PC-3 (cell line): ENCODE results near the gene RGL2. TPM values are rescaled to one million over a fixed set of nuclear protein-coding genes. Genes with fewer than 3 reads are reported as not detected.

Experiments used
- ATAC-seq: fragments of 200-7000 bp; cut with Tn5 transposase; 2 replicates; pipeline ENCODE4 v1.9.1; 2020; ENCODE audit warnings: mild to moderate bottlenecking, moderate library complexity
- BruUV-seq: library from RNA; stranded (reverse); fragments of 400-500 nt; replicated peaks from 2 replicates; lab custom pipeline; 2021; lab: Mats Ljungman, UMichigan
- CTCF ChIA-PET: fragments of 300-600 bp; sonication (Branson Sonifier 250); formaldehyde crosslinking; loops from one replicate; lab custom pipeline; 2022; ENCODE audit warnings: antibody characterized with exemption; lab: Charles Lee
- POLR2A ChIA-PET: fragments of 300-600 bp; sonication (Branson Sonifier 250); formaldehyde crosslinking; loops from one replicate; lab custom pipeline; 2022; ENCODE audit warnings: antibody characterized with exemption; ENCODE audit not compliant: unreplicated experiment; lab: Charles Lee
- DNase-seq: peaks from one replicate; pipeline ENCODE4 v3.0.0-alpha.2; 2015
- H2AFZ ChIP-seq: fragments of 300-600 bp; sonication (generic); 2 replicates; pipeline ENCODE4 v1.6.0; 2016; ENCODE audit warnings: antibody characterized with exemption, low read length
- H3F3A ChIP-seq: fragments of 300-600 bp; sonication (generic); one replicate; pipeline ENCODE4 v1.6.0; 2017; ENCODE audit warnings: antibody characterized with exemption, low read length, control low read depth, mild to moderate bottlenecking; ENCODE audit not compliant: unreplicated experiment
- H3K27ac ChIP-seq: fragments of 300-600 bp; sonication (generic); 2 replicates; pipeline ENCODE4 v1.5.1; 2016; ENCODE audit warnings: mild to moderate bottlenecking, low read length
- H3K27me3 ChIP-seq: fragments of 300-600 bp; sonication (generic); 2 replicates; pipeline ENCODE4 v1.6.1; 2016; ENCODE audit warnings: low read length, mixed read lengths
- H3K36me3 ChIP-seq: fragments of 300-600 bp; sonication (generic); 2 replicates; pipeline ENCODE4 v1.6.1; 2016; ENCODE audit warnings: low read depth, mixed run types, low read length, mixed read lengths
- H3K4me1 ChIP-seq: fragments of 300-600 bp; sonication (generic); 2 replicates; pipeline ENCODE4 v1.5.1; 2016; ENCODE audit warnings: low read length; ENCODE audit not compliant: insufficient read depth
- H3K4me2 ChIP-seq: fragments of 300-600 bp; sonication (generic); 2 replicates; pipeline ENCODE4 v1.6.0; 2016; ENCODE audit warnings: low read length
- H3K4me3 ChIP-seq: fragments of 300-600 bp; sonication (generic); 2 replicates; pipeline ENCODE4 v1.5.1; 2016; ENCODE audit warnings: mild to moderate bottlenecking, low read length, mixed read lengths
- H3K79me2 ChIP-seq: fragments of 300-600 bp; sonication (generic); 2 replicates; pipeline ENCODE4 v1.6.1; 2017; ENCODE audit warnings: low read length, mixed read lengths
- H3K9ac ChIP-seq: fragments of 300-600 bp; sonication (generic); 2 replicates; pipeline ENCODE4 v1.6.0; 2016; ENCODE audit warnings: mild to moderate bottlenecking, low read length
- H3K9me2 ChIP-seq: fragments of 300-600 bp; sonication (generic); replicated peaks from 2 replicates; pipeline ENCODE4 v1.6.1; 2016; ENCODE audit warnings: mixed run types, low read length, mixed read lengths
- H3K9me3 ChIP-seq: fragments of 300-600 bp; sonication (generic); 2 replicates; pipeline ENCODE4 v1.6.1; 2016; ENCODE audit warnings: low read length, mixed read lengths
- H4K20me1 ChIP-seq: fragments of 300-600 bp; sonication (generic); 2 replicates; pipeline ENCODE4 v1.6.1; 2016; ENCODE audit warnings: low read length, mixed read lengths
- CTCF ChIP-seq: fragments of 300-600 bp; sonication (generic); conservative IDR thresholded peaks from 2 replicates; pipeline ENCODE4 v1.5.1; 2017; ENCODE audit warnings: antibody characterized with exemption, low read depth, mild to moderate bottlenecking, low read length
- EZH2 ChIP-seq: fragments of 300-600 bp; sonication (generic); IDR thresholded peaks from one replicate; pipeline ENCODE4 v1.6.1; 2017; ENCODE audit warnings: antibody characterized with exemption, mild to moderate bottlenecking, low read length; ENCODE audit not compliant: unreplicated experiment
- EZH2phosphoT487 ChIP-seq: fragments of 300-600 bp; sonication (generic); IDR thresholded peaks from 2 replicates; pipeline ENCODE4 v1.6.1; 2018; ENCODE audit warnings: mild to moderate bottlenecking, antibody characterized with exemption, low read length, borderline replicate concordance
- intact Hi-C: fragments of 100-400 bp; cut with micrococcal nuclease; formaldehyde crosslinking; loops from 2 replicates; pipeline ENCODE4 v1.9.0; 2023
- total RNA-seq: library from RNA; depleted of rRNA; stranded (reverse); fragments of >200 nt; gene quantifications from 2 replicates; pipeline ENCODE4 v1.2.3, GENCODE V29; 2014

RGL2 gene
- total RNA-seq, 1 experiment from 2014 or later, result 34.9 TPM

- Histone ChIP-seq H3F3A (peaks cover 29% of the 10 kb centered on the region), H3K4me1 (peaks cover 39% of the 10 kb centered on the region), H3K36me3 (peaks cover 53% of the 10 kb centered on the region), H2AFZ (peak within 1 kb of the TSS; percentile 85), H4K20me1 (peaks cover 38% of the 10 kb centered on the region), H3K4me2 (peak within 1 kb of the TSS; percentile 98), H3K4me3 (peak within 1 kb of the TSS; percentile 87), H3K9ac (peak within 1 kb of the TSS; percentile 98), H3K9me3 (no peaks in the 10 kb centered on the region), H3K27me3 (no peaks in the 10 kb centered on the region), H3K27ac (peak within 1 kb of the TSS; percentile 75), H3K79me2 (peaks cover 59% of the 10 kb centered on the region), H3K9me2 (no peaks in the 10 kb centered on the region)
- ChIA-PET POLR2A (interaction anchor here (0.6 to 1.3 kb wide), 4 partner anchors 12 to 300 kb away, joined by 3 to 4 read pairs (median 3); partner anchors contain the start of genes PFDN6 and WDR46), CTCF (no interaction called here)
- TSS peak; percentile 86 for BruUV-seq
- DNase-seq, result peak; percentile 99
- ATAC-seq, result peak; percentile 78
- intact Hi-C loops, result loop anchor here (1.0 to 10.0 kb wide), 2 partner anchors 10 to 67 kb away; partner anchors contain the start of genes HSD17B8, RING1, RXRB and SLC39A7
- no peak for TF ChIP-seq EZH2phosphoT487
- no peak for TF ChIP-seq EZH2
- TF ChIP-seq CTCF, result no peak
These were observed 27.1 kb downstream of the RGL2 start, which contains the start of the genes RPS18 and VPS52 for GRCh38 chr6:33271468-33272274. RPS18 (plus strand) TSS chr6:33272075; CDS start chr6:33272120, 45 bp downstream. VPS52 (minus strand) TSS chr6:33271876; CDS start chr6:33271675, 201 bp downstream.

- Histone ChIP-seq H3K36me3 (peaks cover 53% of the 10 kb centered on the region), H3K4me1 (peaks cover 34% of the 10 kb centered on the region), H3K9ac (peak overlapping the region; percentile 98), H3K9me2 (no peaks in the 10 kb centered on the region), H2AFZ (peak overlapping the region; percentile 85), H3K4me2 (peak overlapping the region; percentile 76), H3K9me3 (no peaks in the 10 kb centered on the region), H3K27me3 (no peaks in the 10 kb centered on the region), H3F3A (peaks cover 23% of the 10 kb centered on the region), H3K27ac (peak overlapping the region; percentile 75), H4K20me1 (peaks cover 38% of the 10 kb centered on the region), H3K4me3 (peak overlapping the region; percentile 87), H3K79me2 (peaks cover 59% of the 10 kb centered on the region)
- TF ChIP-seq EZH2phosphoT487 (no peak), EZH2 (no peak), CTCF (no peak)
- ChIA-PET CTCF (no interaction called here), POLR2A (interaction anchor here (0.6 to 1.3 kb wide), 2 partner anchors 112 to 299 kb away, joined by 3 to 7 read pairs; no protein-coding TSS in a partner anchor)
- peak; percentile 23 for DNase-seq
- peak; percentile 11 for ATAC-seq
- no TSS peak for BruUV-seq
- intact Hi-C loops, result loop anchor here (1.0 to 10.0 kb wide), 2 partner anchors 10 to 66 kb away; partner anchors contain the start of genes HSD17B8, RING1, RXRB and SLC39A7
These were observed 27.6 kb downstream of the RGL2 start for GRCh38 chr6:33271117-33271467.
